IMR-90 (cell line): ENCODE results near the gene HEBP1. TPM values are rescaled to one million over a fixed set of nuclear protein-coding genes. Genes with fewer than 3 reads are reported as not detected.

Experiments used
- ATAC-seq: fragments of 200-7000 bp; cut with Tn5 transposase; 2 replicates; pipeline ENCODE4 v1.9.1; 2020; ENCODE audit warnings: low read depth, mild to moderate bottlenecking, moderate library complexity
- BruUV-seq: library from RNA; stranded (reverse); fragments of 400-500 nt; replicated peaks from 2 replicates; lab custom pipeline; 2021; lab: Mats Ljungman, UMichigan
- CTCF ChIA-PET: fragments of 300-600 bp; formaldehyde crosslinking; extraction: SDS; loops from one replicate; lab custom pipeline; 2021; ENCODE audit warnings: antibody characterized with exemption; lab: Yijun Ruan, JAX
- POLR2A ChIA-PET: fragments of 300-600 bp; sonication (Branson Sonifier 250); formaldehyde crosslinking; loops from one replicate; lab custom pipeline; 2022; ENCODE audit warnings: antibody characterized with exemption; ENCODE audit not compliant: unreplicated experiment; lab: Charles Lee
- DNase-seq: peaks from one replicate; pipeline ENCODE4 v3.0.0; 2013
- H2AFZ ChIP-seq: replicated peaks from 2 replicates; pipeline ENCODE3; 2013; ENCODE audit warnings: low read length, mild to moderate bottlenecking; ENCODE audit not compliant: poor library complexity
- H2AK5ac ChIP-seq: 2 replicates; pipeline ENCODE4 v1.6.1; 2013; ENCODE audit warnings: low read depth, low read length, inconsistent platforms
- H2AK9ac ChIP-seq: replicated peaks from 2 replicates; pipeline ENCODE3; 2013; ENCODE audit warnings: mild to moderate bottlenecking, low read depth, low read length, moderate library complexity; ENCODE audit not compliant: poor library complexity
- H2BK120ac ChIP-seq: 2 replicates; pipeline ENCODE4 v1.6.1; 2013; ENCODE audit warnings: low read depth, low read length, inconsistent platforms
- H2BK15ac ChIP-seq: 3 replicates; pipeline ENCODE4 v1.6.1; 2013; ENCODE audit warnings: low read depth, low read length, inconsistent platforms
- H2BK20ac ChIP-seq: 2 replicates; pipeline ENCODE4 v1.6.1; 2013; ENCODE audit warnings: low read depth, mild to moderate bottlenecking, inconsistent platforms, low read length, moderate library complexity
- H2BK5ac ChIP-seq: 2 replicates; pipeline ENCODE4 v1.6.1; 2013; ENCODE audit warnings: mild to moderate bottlenecking, low read depth, low read length, inconsistent platforms; ENCODE audit not compliant: poor library complexity, severe bottlenecking
- H3K14ac ChIP-seq: replicated peaks from 2 replicates; pipeline ENCODE4 v1.6.1; 2013; ENCODE audit warnings: low read depth, low read length, inconsistent platforms
- H3K18ac ChIP-seq: 2 replicates; pipeline ENCODE4 v1.6.1; 2013; ENCODE audit warnings: low read depth, low read length, control low read depth
- H3K23ac ChIP-seq: 2 replicates; pipeline ENCODE4 v1.6.1; 2013; ENCODE audit warnings: low read depth, low read length, inconsistent platforms
- H3K27ac ChIP-seq: 2 replicates; pipeline ENCODE4 v1.5.1; 2013; ENCODE audit warnings: mild to moderate bottlenecking, control low read depth, low read length; ENCODE audit not compliant: insufficient read depth
- H3K27me3 ChIP-seq: 2 replicates; pipeline ENCODE4 v1.6.1; 2013; ENCODE audit warnings: low read length; ENCODE audit not compliant: control insufficient read depth, insufficient read depth
- H3K36me3 ChIP-seq: 2 replicates; pipeline ENCODE4 v1.6.1; 2013; ENCODE audit warnings: low read length, mixed read lengths; ENCODE audit not compliant: control insufficient read depth, insufficient read depth
- H3K4ac ChIP-seq: 2 replicates; pipeline ENCODE4 v1.6.1; 2013; ENCODE audit warnings: low read depth, low read length, inconsistent platforms
- H3K4me1 ChIP-seq: 2 replicates; pipeline ENCODE4 v1.6.1; 2013; ENCODE audit warnings: low read length, mixed read lengths; ENCODE audit not compliant: control insufficient read depth, insufficient read depth
- H3K4me2 ChIP-seq: 2 replicates; pipeline ENCODE4 v1.6.1; 2013; ENCODE audit warnings: low read depth, mild to moderate bottlenecking, control low read depth, low read length, moderate library complexity
- H3K4me3 ChIP-seq: 2 replicates; pipeline ENCODE4 v1.5.1; 2013; ENCODE audit warnings: low read depth, mild to moderate bottlenecking, control low read depth, low read length, moderate library complexity; ENCODE audit not compliant: insufficient read depth
- H3K56ac ChIP-seq: 2 replicates; pipeline ENCODE4 v1.6.1; 2013; ENCODE audit warnings: low read length, inconsistent platforms; ENCODE audit not compliant: insufficient read depth; ENCODE audit errors: extremely low read depth
- H3K79me1 ChIP-seq, 2 experiments: 2 replicates each; pipeline ENCODE4 v1.6.1; 2013; ENCODE audit warnings: low read length in 2 of 2, inconsistent platforms in 1 of 2, low read depth in 1 of 2
- H3K9ac ChIP-seq: 2 replicates; pipeline ENCODE4 v1.6.1; 2013; ENCODE audit warnings: low read depth, low read length, control low read depth
- H3K9me1 ChIP-seq: 2 replicates; pipeline ENCODE4 v1.6.1; 2013; ENCODE audit warnings: low read length, inconsistent platforms; ENCODE audit not compliant: insufficient read depth
- H3K9me3 ChIP-seq: 2 replicates; pipeline ENCODE4 v1.6.1; 2013; ENCODE audit warnings: low read length; ENCODE audit not compliant: control insufficient read depth, insufficient read depth
- H4K20me1 ChIP-seq: 2 replicates; pipeline ENCODE4 v1.6.1; 2013; ENCODE audit warnings: low read length, inconsistent platforms; ENCODE audit not compliant: insufficient read depth
- H4K5ac ChIP-seq: 2 replicates; pipeline ENCODE4 v1.6.1; 2013; ENCODE audit warnings: mild to moderate bottlenecking, low read depth, low read length, control low read depth
- H4K8ac ChIP-seq, 2 experiments: 2 replicates each; pipeline ENCODE4 v1.6.1; 2013; ENCODE audit warnings: low read depth in 2 of 2, low read length in 2 of 2, control low read depth in 1 of 2, inconsistent platforms in 1 of 2
- H4K91ac ChIP-seq: 2 replicates; pipeline ENCODE4 v1.6.1; 2013; ENCODE audit warnings: low read depth, low read length, inconsistent platforms; ENCODE audit not compliant: insufficient read depth
- BHLHE40 ChIP-seq: fragments of 150-350 bp; IDR thresholded peaks from 2 replicates; pipeline ENCODE4 v1.6.1; 2016; ENCODE audit warnings: mild to moderate bottlenecking, low read depth, low read length
- CEBPB ChIP-seq: IDR thresholded peaks from 2 replicates; pipeline ENCODE4 v1.6.1; 2012; ENCODE audit warnings: low read depth, low read length, improper control_type of control experiment
- ELK1 ChIP-seq: fragments of 150-350 bp; IDR thresholded peaks from 2 replicates; pipeline ENCODE4 v1.6.1; 2016; ENCODE audit warnings: low read depth, mild to moderate bottlenecking, low read length, moderate library complexity, borderline replicate concordance
- FOS ChIP-seq: fragments of 150-350 bp; IDR thresholded peaks from 2 replicates; pipeline ENCODE4 v1.6.1; 2016; ENCODE audit warnings: low read depth, low read length
- MAFK ChIP-seq: IDR thresholded peaks from 2 replicates; pipeline ENCODE4 v1.6.1; 2012; ENCODE audit warnings: low read depth, low read length, improper control_type of control experiment
- MXI1 ChIP-seq: IDR thresholded peaks from 2 replicates; pipeline ENCODE4 v1.6.1; 2012; ENCODE audit warnings: low read depth, mild to moderate bottlenecking, low read length, moderate library complexity, borderline replicate concordance
- NFE2L2 ChIP-seq: fragments of 150-350 bp; IDR thresholded peaks from 2 replicates; pipeline ENCODE4 v1.6.1; 2016; ENCODE audit warnings: low read depth, mild to moderate bottlenecking, low read length
- POLR2A ChIP-seq: IDR thresholded peaks from 2 replicates; pipeline ENCODE4 v1.6.1; 2012; ENCODE audit warnings: mild to moderate bottlenecking, low read depth, low read length
- RAD21 ChIP-seq: IDR thresholded peaks from 2 replicates; pipeline ENCODE4 v1.6.1; 2012; ENCODE audit warnings: low read length, improper control_type of control experiment
- RCOR1 ChIP-seq: IDR thresholded peaks from 2 replicates; pipeline ENCODE4 v1.6.1; 2012; ENCODE audit warnings: mild to moderate bottlenecking, low read length, improper control_type of control experiment; ENCODE audit not compliant: insufficient replicate concordance
- RFX5 ChIP-seq: IDR thresholded peaks from 2 replicates; pipeline ENCODE4 v1.8.0; 2012; ENCODE audit warnings: low read depth, mild to moderate bottlenecking, low read length, moderate library complexity
- SMC3 ChIP-seq: fragments of 150-350 bp; IDR thresholded peaks from 2 replicates; pipeline ENCODE4 v1.6.1; 2016; ENCODE audit warnings: low read depth, mild to moderate bottlenecking, antibody characterized with exemption, low read length, moderate library complexity
- whole genome bisulfite sequencing, 2 experiments: methylation state at CpG; one replicate each; pipeline versions ENCODE4 v1.1.5 to v1.1.7; 2013; ENCODE audit warnings: missing lambda C conversion rate in 2 of 2; ENCODE audit not compliant: insufficient read length in 1 of 2; ENCODE audit errors: extremely low coverage in 2 of 2; 5-methylcytosine and 5-hydroxymethylcytosine counted together
- dilution Hi-C: fragments of 300-500 bp; cut with HindIII; formaldehyde crosslinking; loops from one replicate; pipeline ENCODE4 v1.14.3; 2018; ENCODE audit warnings: low sequenced_read_pairs; ENCODE audit not compliant: unreplicated experiment
- in situ Hi-C: fragments of 300-500 bp; cut with MboI; formaldehyde crosslinking; loops from 3 replicates; pipeline ENCODE4 v1.14.3; 2019; ENCODE audit warnings: low sequenced_read_pairs, inconsistent platforms, mixed read lengths
- intact Hi-C: fragments of 100-400 bp; cut with micrococcal nuclease; formaldehyde crosslinking; loops from 2 replicates; pipeline ENCODE4 v1.10.0; 2022
- polyA plus RNA-seq, 3 experiments: library from polyadenylated mRNA; depleted of rRNA; stranded (reverse); fragments of >200 nt; gene quantifications; 2 replicates each; pipeline ENCODE4 v1.2.3, GENCODE V29; 2012; ENCODE audit warnings: low replicate concordance in 1 of 3
- total RNA-seq: library from RNA; depleted of rRNA; stranded (reverse); fragments of >200 nt; gene quantifications from 2 replicates; pipeline ENCODE4 v1.2.3, GENCODE V29; 2012
- TF ChIP-seq, protein P1 (sequence below): fragments of 150-350 bp; IDR thresholded peaks from 2 replicates; pipeline ENCODE4 v1.6.1; 2017; ENCODE audit warnings: mild to moderate bottlenecking, antibody characterized with exemption, low read length, low read depth
- TF ChIP-seq, protein P2 (sequence below): conservative IDR thresholded peaks from 2 replicates; pipeline ENCODE4 v1.5.1; 2012; ENCODE audit warnings: mild to moderate bottlenecking, low read depth, low read length, improper control_type of control experiment

HEBP1 gene
- total and polyA plus RNA-seq, 2 of the 4 experiments (the other 2 are of a cell fraction), result 18.8 to 49.2 TPM

- Histone ChIP-seq H3K27me3 (no peaks in the 10 kb centered on the region), H3K18ac (peak overlapping the region; percentile 29), H3K9me3 (no peaks in the 10 kb centered on the region), H3K79me1 (peaks cover 34 to 56% of the 10 kb centered on the region in 2 experiments), H3K4ac (peak overlapping the region; percentile 83), H3K9ac (peak overlapping the region; percentile 72), H3K23ac (peak overlapping the region; percentile 91), H2AK5ac (peak overlapping the region; percentile 92), H2BK20ac (peak overlapping the region; percentile 78; the same call in 1 of the 2 replicates), H4K8ac (peak overlapping the region; percentile 79 to 92; a peak in 3 of 4 replicates), H3K4me2 (peak overlapping the region; percentile 87), H4K20me1 (peaks cover 16% of the 10 kb centered on the region), H4K91ac (peak overlapping the region; percentile 94), H3K27ac (peak overlapping the region; percentile 76), H3K36me3 (no peaks in the 10 kb centered on the region), H2BK15ac (peak overlapping the region; percentile 49; the same call in 2 of the 3 replicates), H2BK120ac (peak overlapping the region; percentile 87), H3K56ac (no peak overlapping the region), H3K9me1 (peaks cover 22% of the 10 kb centered on the region), H3K4me1 (peaks cover 20% of the 10 kb centered on the region), H4K5ac (peak overlapping the region; percentile 93), H2BK5ac (peak overlapping the region; percentile 72), H2AK9ac (peak overlapping the region; percentile 66), H2AFZ (peak overlapping the region; percentile 94), H3K4me3 (peak overlapping the region; percentile 53), H3K14ac (peak overlapping the region; percentile 87)
- DNase-seq (no peak), ATAC-seq (no peak)
- intact Hi-C loops, result loop anchor here (2.0 to 5.0 kb wide), 2 partner anchors 97 to 211 kb away; no protein-coding TSS in a partner anchor
- TF ChIP-seq MAFK (no peak), RFX5 (no peak), BHLHE40 (no peak), RCOR1 (no peak), ELK1 (no peak), POLR2A (no peak), CEBPB (no peak), NFE2L2 (no peak), MXI1 (no peak), SMC3 (no peak), RAD21 (no peak), FOS (no peak)
- TF ChIP-seq, protein P1, sequence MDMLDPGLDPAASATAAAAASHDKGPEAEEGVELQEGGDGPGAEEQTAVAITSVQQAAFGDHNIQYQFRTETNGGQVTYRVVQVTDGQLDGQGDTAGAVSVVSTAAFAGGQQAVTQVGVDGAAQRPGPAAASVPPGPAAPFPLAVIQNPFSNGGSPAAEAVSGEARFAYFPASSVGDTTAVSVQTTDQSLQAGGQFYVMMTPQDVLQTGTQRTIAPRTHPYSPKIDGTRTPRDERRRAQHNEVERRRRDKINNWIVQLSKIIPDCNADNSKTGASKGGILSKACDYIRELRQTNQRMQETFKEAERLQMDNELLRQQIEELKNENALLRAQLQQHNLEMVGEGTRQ, result no peak
- TF ChIP-seq, protein P2, sequence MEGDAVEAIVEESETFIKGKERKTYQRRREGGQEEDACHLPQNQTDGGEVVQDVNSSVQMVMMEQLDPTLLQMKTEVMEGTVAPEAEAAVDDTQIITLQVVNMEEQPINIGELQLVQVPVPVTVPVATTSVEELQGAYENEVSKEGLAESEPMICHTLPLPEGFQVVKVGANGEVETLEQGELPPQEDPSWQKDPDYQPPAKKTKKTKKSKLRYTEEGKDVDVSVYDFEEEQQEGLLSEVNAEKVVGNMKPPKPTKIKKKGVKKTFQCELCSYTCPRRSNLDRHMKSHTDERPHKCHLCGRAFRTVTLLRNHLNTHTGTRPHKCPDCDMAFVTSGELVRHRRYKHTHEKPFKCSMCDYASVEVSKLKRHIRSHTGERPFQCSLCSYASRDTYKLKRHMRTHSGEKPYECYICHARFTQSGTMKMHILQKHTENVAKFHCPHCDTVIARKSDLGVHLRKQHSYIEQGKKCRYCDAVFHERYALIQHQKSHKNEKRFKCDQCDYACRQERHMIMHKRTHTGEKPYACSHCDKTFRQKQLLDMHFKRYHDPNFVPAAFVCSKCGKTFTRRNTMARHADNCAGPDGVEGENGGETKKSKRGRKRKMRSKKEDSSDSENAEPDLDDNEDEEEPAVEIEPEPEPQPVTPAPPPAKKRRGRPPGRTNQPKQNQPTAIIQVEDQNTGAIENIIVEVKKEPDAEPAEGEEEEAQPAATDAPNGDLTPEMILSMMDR, result no peak
- ChIA-PET CTCF (no interaction called here), POLR2A (no interaction called here)
- dilution Hi-C loops, result no loop called here
- BruUV-seq, result no TSS peak
- in situ Hi-C loops, result loop anchor here (10.0 kb wide), 1 partner anchor 223 kb away; no protein-coding TSS in a partner anchor
- 48% methylated on average over 15 of the region's 16 CpGs; no CpG with 5 or more reads in 1 of the 2 experiments for WGBS, 2 experiments
Observed at GRCh38 chr12:13001775-13002040, 1.6 kb upstream of the HEBP1 start.
